ENCODE measurements around the gene UNC5C.

DNA sequence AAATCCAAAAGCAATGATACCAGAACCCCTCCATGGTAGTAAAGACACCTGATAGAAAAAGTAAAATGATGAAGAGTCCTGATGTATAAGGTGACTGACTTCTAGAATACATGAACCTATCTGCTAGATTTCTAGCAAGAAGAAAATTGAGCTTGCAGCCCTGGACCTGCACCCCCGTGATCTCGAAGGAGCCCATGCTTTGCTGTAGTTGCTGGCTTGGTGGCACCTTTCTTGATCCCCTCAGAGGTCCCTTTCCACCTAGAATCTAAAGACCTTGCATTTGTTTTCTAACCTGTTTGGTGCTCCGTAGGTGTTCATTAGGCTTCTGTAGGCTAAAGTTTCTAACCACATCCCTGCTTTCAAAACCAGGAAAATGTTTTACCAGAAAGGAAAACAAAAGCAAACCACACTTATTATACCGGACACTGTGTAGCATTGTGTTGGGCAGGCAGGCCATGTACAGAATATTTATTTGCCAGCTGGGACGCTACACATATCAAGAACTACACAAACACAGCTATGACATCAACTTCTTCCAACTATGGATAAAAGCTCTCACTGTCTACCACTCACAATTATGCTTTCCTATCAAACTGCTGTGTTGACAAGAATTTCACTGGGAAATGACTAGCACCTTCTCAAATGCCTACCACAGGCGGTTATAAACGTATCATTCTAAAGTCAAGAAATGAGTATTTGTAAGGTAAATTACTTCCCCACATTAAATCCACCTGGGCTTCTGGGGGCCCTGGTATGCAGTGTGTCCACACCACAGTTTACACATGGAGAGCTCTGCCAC, 316.2 kb downstream of the UNC5C start:
- TF ChIP-seq, protein P1, sequence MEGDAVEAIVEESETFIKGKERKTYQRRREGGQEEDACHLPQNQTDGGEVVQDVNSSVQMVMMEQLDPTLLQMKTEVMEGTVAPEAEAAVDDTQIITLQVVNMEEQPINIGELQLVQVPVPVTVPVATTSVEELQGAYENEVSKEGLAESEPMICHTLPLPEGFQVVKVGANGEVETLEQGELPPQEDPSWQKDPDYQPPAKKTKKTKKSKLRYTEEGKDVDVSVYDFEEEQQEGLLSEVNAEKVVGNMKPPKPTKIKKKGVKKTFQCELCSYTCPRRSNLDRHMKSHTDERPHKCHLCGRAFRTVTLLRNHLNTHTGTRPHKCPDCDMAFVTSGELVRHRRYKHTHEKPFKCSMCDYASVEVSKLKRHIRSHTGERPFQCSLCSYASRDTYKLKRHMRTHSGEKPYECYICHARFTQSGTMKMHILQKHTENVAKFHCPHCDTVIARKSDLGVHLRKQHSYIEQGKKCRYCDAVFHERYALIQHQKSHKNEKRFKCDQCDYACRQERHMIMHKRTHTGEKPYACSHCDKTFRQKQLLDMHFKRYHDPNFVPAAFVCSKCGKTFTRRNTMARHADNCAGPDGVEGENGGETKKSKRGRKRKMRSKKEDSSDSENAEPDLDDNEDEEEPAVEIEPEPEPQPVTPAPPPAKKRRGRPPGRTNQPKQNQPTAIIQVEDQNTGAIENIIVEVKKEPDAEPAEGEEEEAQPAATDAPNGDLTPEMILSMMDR (conservative IDR thresholded peaks at IDR 0.05; ENCODE audit: low read length) = no peak
- TF ChIP-seq EZH2phosphoT487 (IDR thresholded peaks at IDR 0.05; ENCODE audit: borderline replicate concordance, low read depth, low read length) = no peak
